Stimulated activated CD4-positive, alpha-beta T cell treated with anti-CD3 and anti-CD28 coated beads, Interleukin-15, amount 100 ng/mL, for 48 hours (primary cell): ENCODE results near the gene NXPH1.

Source experiments
- DNase-seq, 2 donors: peaks; one replicate each; pipeline ENCODE4 v3.0.0-alpha.2; 2020; ENCODE audit warnings: low read depth in 2 of 2

The NXPH1 gene

DNA sequence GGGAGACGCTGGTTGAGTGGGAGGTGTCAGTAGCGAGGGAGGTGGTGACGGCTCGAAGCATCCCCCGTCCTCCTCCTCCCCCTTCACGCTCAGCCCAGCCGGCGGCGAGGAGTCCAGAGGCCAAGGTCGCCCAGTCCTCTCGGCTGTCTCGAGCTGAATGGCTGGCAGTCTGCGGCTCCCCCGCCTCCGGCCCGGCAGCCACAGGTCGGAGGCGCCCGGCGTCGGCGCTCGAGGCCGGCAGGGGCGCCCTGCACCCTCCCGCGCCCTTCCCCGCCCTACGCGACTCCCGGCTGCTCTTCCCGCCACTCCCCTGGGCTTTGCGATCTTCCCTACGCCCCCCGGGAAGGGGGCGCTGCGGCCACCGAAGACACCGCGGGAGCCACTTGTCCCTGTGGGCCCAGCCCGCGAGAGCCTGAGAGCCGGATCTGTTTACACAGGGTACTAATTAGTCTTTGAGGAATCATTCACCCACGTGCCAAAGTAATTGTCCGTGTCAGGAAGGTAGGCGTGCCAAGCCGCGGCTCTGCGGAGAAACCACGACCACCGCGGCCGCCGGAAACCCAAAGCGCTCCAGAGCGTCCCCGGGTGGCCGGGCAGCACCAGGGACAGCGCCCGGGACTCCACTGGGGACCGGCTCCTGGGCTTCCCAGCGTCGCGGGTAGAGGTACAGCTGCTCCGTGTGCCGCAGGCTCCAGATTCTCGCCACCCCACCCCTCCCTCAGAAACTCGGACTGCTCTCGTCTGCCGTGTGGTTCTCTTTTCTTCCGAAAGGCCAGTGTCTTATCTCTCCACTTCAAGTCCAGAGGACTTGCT lies at the start of gene NXPH1:
Gene NXPH1 (plus strand): TSS at position 133 of the 813 bp plus-strand sequence.
- DNase-seq: no peak

- no peak for DNase-seq
Measured at GRCh38 chr7:8384901-8385300, 48.5 kb upstream of the NXPH1 start.

- no peak for DNase-seq
Measured at GRCh38 chr7:8386926-8387550, 46.4 kb upstream of the NXPH1 start.

GRCh38 chr7:8387551-8388256 lies 45.7 kb upstream of the NXPH1 start:
- DNase-seq: no peak

- no peak for DNase-seq
Measured at GRCh38 chr7:8388257-8388625, 45.2 kb upstream of the NXPH1 start.

- no peak for DNase-seq
Measured at GRCh38 chr7:8389593-8390261, 43.7 kb upstream of the NXPH1 start.

DNA sequence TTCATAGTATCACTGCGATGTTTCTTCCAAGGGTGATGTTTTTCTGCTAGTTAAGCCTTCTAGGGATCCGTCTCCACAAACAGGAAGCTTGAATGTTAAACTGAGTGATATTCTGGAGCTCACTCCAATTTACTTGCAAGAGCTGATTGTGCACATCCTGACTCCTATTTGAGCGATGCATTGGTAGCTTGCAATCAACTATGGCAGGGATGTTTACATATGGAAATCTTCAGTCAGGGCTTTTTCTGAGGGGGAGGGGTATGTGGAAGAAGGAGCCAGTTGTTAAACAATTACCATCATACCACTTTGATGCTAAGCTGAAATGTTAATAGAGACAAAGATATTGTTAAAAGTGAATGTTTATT lies 43.2 kb upstream of the NXPH1 start:
- DNase-seq: no peak

- no peak for DNase-seq
Measured at GRCh38 chr7:8391353-8392062, 41.9 kb upstream of the NXPH1 start.

GRCh38 chr7:8396294-8396693 lies 37.1 kb upstream of the NXPH1 start:
- no peak for DNase-seq

DNA sequence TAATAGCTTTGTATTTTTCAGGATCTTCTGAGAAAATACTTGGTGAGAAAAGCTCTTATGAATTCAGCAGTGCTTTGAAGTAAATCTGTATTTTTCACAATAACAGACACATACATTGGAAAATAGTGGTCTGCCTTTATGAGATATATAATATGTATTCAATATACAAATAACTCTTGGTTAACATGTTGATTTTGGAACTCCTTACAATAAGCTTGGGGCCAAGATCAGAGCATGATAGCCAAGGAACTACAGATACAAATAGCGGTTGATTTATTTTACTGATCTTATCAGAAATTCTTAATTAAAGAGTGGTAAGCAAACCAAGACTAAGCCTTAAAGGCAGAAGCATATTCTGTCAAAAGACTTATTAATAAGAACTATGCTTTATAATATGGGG lies 24.5 kb upstream of the NXPH1 start:
- no peak for DNase-seq

DNA sequence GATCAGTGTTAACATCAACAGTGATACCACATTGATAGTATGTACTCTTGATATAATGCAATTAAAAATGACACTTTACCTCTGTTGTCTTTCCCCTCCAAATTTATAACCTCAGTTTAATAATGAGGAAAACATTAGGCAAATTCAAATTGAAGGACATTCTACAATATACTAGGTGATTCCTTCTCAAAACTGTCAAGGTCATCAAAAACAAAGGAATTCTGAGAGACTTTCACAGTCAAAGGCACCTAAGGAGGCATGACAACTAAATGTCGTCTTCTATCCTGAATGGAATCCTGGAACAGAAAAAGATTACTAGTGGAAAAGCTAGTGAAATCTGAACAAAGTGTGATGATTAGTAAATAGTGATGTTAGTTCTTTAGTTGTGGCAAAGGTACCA lies 22.3 kb upstream of the NXPH1 start:
- DNase-seq: no peak

DNA sequence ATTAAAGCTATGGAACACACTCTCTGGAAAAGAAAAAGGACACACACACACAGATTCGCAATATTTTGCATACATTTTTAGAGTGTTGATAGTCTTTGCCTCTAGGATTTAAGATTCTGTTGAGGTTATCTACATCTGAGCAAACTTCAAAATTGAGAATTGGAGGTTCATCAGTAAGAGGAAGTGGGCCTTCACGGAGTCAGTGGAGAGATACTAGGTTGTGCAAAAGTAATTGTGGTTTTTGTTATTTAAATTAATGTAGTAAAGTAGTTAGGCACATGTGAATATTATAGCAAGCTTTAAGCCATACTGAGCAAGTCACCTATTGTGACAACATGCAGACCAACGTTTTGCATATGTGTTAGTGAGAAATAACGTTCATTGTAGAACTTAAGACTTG lies 19.8 kb upstream of the NXPH1 start:
- DNase-seq: no peak

GRCh38 chr7:8418629-8419245 lies 14.7 kb upstream of the NXPH1 start:
- DNase-seq: peak in 1 of 2 donors; percentile 20

DNA sequence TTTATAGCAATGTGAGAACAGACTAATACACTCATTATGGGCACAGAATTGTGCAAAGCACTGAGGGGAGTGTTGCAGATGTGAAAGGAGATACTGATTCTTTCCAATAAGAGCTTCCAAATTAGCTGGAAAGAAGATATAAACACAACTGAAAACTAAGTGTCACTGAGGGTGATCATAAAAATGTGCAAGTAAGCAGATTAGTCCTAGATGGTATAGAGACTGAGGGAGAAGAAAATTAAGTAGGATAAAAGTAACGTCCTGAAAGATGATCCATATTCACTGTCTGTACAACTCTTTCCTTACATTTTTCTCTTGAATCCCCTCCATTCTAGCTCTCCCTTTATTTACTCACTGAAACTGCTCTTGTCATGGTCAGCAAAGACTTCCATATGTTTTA lies 11.2 kb upstream of the NXPH1 start:
- DNase-seq: no peak

- DNase-seq: no peak
Measured at GRCh38 chr7:8423057-8423456, 10.4 kb upstream of the NXPH1 start.

- no peak for DNase-seq
Measured at GRCh38 chr7:8425223-8425622, 8.2 kb upstream of the NXPH1 start.

DNA sequence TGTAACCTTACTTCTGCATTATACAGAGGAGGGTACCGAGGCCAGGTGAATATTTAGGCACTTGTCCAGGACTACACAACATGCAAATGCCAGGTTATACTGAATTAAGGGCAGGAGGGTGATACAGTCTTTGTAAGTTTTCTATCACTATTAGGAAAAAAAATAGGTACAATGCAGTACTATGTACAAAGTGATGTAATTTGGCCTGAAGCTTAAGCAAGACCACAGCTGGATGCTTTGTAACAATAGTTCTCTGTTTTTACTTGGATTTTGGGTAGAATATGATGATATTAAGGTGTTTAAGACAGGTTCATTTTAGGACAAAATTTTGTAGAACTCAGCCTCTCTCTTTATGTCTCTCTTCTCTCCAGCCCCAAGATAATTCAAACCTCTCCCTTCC lies 2.8 kb upstream of the NXPH1 start:
- DNase-seq: no peak

DNA sequence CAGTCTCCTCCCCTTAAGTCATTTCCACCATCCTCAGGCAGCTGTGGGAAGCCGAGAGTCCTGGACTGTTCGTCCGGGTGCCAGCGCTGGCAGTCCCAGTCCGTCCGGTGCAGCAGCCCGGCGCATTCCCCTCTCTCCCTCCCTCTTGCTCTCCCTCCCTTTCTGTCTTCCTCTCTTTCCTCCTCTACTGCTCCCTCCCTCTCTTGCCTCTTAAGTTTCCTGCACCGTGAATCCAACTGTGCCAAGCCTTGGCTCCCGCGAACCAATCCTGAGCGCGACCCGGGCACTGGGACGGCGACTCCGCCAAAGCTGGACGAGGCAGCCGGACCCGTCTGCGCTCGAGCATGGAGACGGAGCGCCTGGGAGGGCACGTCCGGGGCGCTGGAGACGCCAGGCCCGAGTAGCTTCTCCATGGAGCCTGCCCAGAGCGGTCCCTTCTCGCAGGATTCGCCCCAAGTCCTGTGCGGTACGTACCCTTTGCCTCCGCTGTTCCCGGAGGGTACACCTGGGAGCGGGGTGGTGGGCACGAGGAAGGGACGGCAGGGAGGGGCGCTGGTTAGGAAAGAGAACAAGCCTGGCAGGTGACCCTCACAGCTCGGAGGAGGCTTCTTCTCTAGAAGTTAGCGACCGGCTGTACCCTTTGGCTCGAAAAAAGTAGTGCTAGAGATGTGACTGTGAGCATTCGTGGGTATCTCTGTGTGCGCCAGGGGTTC lies 1.0 kb downstream of the NXPH1 start:
- no peak for DNase-seq

DNA sequence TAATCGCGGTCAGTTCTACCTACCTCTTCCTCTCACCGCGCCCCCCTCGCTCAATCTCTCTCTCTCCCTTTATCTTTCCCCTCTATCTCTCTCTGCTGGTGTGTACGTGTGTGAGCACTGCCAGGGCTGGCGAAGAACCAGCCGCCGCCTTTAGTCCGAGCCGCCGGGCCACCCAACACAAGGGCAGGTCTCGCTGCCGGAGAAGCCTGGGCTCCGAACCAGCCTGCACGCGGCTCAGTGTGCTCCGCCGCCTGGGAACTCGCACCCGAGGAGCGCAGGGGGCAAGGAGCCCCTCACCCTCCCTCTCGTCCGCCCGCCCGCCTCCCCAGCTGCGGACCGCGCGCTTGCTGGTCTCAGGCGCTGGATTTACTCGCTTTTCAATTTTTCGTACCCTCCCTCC lies 1.7 kb downstream of the NXPH1 start:
- no peak for DNase-seq
